ENCODE results near the gene P2RY12.
"Not testable (repeated sequence)": the region's sequence is repeated elsewhere in the genome, so short reads cannot be mapped to it uniquely, and the experiment has no call there.

Gene P2RY12

GRCh38 chr3:151393146-151393830 lies 8.7 kb upstream of the P2RY12 start:
- no peak for DNase-seq (ENCODE audit: low read depth)

GRCh38 chr3:151392191-151392590 lies 7.6 kb upstream of the P2RY12 start:
- DNase-seq (ENCODE audit: low read depth), result not testable (repeated sequence)

GRCh38 chr3:151391720-151392119 lies 7.2 kb upstream of the P2RY12 start:
- no peak for DNase-seq (ENCODE audit: low read depth)

GRCh38 chr3:151387842-151388241 lies 3.3 kb upstream of the P2RY12 start:
- DNase-seq (ENCODE audit: low read depth), result no peak

GRCh38 chr3:151387432-151387831 lies 2.9 kb upstream of the P2RY12 start:
- no peak for DNase-seq (ENCODE audit: low read depth)

GRCh38 chr3:151386056-151386455 lies 1.5 kb upstream of the P2RY12 start:
- DNase-seq (ENCODE audit: low read depth), result no peak

- no peak for DNase-seq (ENCODE audit: low read depth)
These were observed 597 bp downstream of the P2RY12 start for GRCh38 chr3:151383956-151384355.

- DNase-seq (ENCODE audit: low read depth), result no peak
These were observed 1.4 kb downstream of the P2RY12 start for GRCh38 chr3:151383111-151383510.

- no peak for DNase-seq (ENCODE audit: low read depth)
These were observed 1.9 kb downstream of the P2RY12 start for GRCh38 chr3:151382671-151383070.

- no peak for DNase-seq (ENCODE audit: low read depth)
These were observed 5.3 kb downstream of the P2RY12 start for GRCh38 chr3:151379083-151379734.

GRCh38 chr3:151377768-151378385 lies 6.7 kb downstream of the P2RY12 start:
- no peak for DNase-seq (ENCODE audit: low read depth)

GRCh38 chr3:151372063-151372820 lies 12.3 kb downstream of the P2RY12 start:
- DNase-seq (ENCODE audit: low read depth), result no peak

- DNase-seq (ENCODE audit: low read depth), result no peak
These were observed 13.0 kb downstream of the P2RY12 start for GRCh38 chr3:151371526-151371925.

- DNase-seq (ENCODE audit: low read depth), result no peak
These were observed 17.1 kb downstream of the P2RY12 start for GRCh38 chr3:151367448-151367847.

- no peak for DNase-seq (ENCODE audit: low read depth)
These were observed 17.6 kb downstream of the P2RY12 start for GRCh38 chr3:151366993-151367392.

- no peak for DNase-seq (ENCODE audit: low read depth)
These were observed 21.8 kb downstream of the P2RY12 start for GRCh38 chr3:151362751-151363174.

GRCh38 chr3:151357463-151357850 lies 27.1 kb downstream of the P2RY12 start:
- no peak for DNase-seq (ENCODE audit: low read depth)

- no peak for DNase-seq (ENCODE audit: low read depth)
These were observed 27.6 kb downstream of the P2RY12 start for GRCh38 chr3:151356794-151357462.

GRCh38 chr3:151351648-151352047 lies 32.9 kb downstream of the P2RY12 start:
- DNase-seq (ENCODE audit: low read depth), result no peak

GRCh38 chr3:151351219-151351618 lies 33.3 kb downstream of the P2RY12 start:
- no peak for DNase-seq (ENCODE audit: low read depth)

GRCh38 chr3:151350656-151351055 lies 33.9 kb downstream of the P2RY12 start:
- DNase-seq (ENCODE audit: low read depth), result no peak

GRCh38 chr3:151347432-151347831 lies 37.1 kb downstream of the P2RY12 start:
- DNase-seq (ENCODE audit: low read depth), result no peak
